DOHH2 (cell line): ENCODE results near the gene SLC1A3.

ENCODE experiments used
- EZH2phosphoT487 ChIP-seq: fragments of 200-600 bp; sonication (generic); IDR thresholded peaks from 2 replicates; pipeline ENCODE4 v1.6.1; 2017; ENCODE audit warnings: borderline replicate concordance, mild to moderate bottlenecking, antibody characterized with exemption, low read length, moderate library complexity, mixed read lengths
- TF ChIP-seq, protein P1 (sequence below): fragments of 200-600 bp; sonication (generic); IDR thresholded peaks from one replicate; pipeline ENCODE4 v1.5.1; 2014; ENCODE audit warnings: antibody characterized with exemption, mild to moderate bottlenecking, low read depth, low read length; ENCODE audit not compliant: poor library complexity, severe bottlenecking

DNA sequence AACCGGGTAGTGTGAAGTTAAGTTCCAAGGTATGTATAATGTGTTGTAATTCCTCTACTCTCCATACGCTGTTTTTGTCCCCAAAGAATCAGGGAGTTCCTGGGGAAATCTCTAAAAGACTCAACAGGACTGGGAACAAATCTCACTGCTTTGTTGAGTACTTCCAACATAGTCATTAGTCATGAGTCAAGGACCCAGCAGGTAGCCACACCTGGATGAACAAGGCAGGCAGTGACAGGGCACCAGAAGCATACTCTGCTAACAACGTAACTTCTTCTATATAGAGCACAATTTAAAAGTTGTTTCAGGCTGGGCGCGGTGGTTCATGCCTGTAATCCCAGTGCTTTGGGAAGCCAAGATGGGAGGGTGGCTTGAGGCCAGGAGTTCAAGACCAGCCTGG lies 126.8 kb downstream of the SLC1A3 start:
- TF ChIP-seq, protein P1, sequence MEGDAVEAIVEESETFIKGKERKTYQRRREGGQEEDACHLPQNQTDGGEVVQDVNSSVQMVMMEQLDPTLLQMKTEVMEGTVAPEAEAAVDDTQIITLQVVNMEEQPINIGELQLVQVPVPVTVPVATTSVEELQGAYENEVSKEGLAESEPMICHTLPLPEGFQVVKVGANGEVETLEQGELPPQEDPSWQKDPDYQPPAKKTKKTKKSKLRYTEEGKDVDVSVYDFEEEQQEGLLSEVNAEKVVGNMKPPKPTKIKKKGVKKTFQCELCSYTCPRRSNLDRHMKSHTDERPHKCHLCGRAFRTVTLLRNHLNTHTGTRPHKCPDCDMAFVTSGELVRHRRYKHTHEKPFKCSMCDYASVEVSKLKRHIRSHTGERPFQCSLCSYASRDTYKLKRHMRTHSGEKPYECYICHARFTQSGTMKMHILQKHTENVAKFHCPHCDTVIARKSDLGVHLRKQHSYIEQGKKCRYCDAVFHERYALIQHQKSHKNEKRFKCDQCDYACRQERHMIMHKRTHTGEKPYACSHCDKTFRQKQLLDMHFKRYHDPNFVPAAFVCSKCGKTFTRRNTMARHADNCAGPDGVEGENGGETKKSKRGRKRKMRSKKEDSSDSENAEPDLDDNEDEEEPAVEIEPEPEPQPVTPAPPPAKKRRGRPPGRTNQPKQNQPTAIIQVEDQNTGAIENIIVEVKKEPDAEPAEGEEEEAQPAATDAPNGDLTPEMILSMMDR: no peak
- TF ChIP-seq EZH2phosphoT487: no peak
